H1 (cell line): ENCODE results near the gene COL26A1. TPM values are rescaled to one million over a fixed set of nuclear protein-coding genes. Genes with fewer than 3 reads are reported as not detected.

ENCODE experiments used
- CTCF ChIA-PET: fragments of 300-600 bp; sonication (Branson Sonifier 250); formaldehyde crosslinking; loops from one replicate; lab custom pipeline; 2021; ENCODE audit not compliant: partially characterized antibody; lab: Charles Lee
- POLR2A ChIA-PET: fragments of 300-600 bp; sonication (Branson Sonifier 250); formaldehyde crosslinking; loops from one replicate; lab custom pipeline; 2021; ENCODE audit warnings: inconsistent platforms; ENCODE audit not compliant: partially characterized antibody; lab: Charles Lee
- DNase-seq, 2 experiments: peaks; one replicate each; pipeline versions ENCODE4 v3.0.0 to v3.0.0-alpha.2; 2010 to 2022; ENCODE audit warnings: low spot score in 2 of 2, low read depth in 1 of 2, mixed read lengths in 1 of 2
- FAIRE-seq: peaks from 2 replicates; lab custom pipeline; 2011; peaks lifted over from hg19 to GRCh38; lab: Jason Lieb, UNC
- H2AFZ ChIP-seq: 2 replicates; pipeline ENCODE4 v1.8.1; 2012; ENCODE audit warnings: low read length, inconsistent platforms
- H2AK5ac ChIP-seq: 2 replicates; pipeline ENCODE4 v1.6.1; 2013; ENCODE audit warnings: low read depth, low read length
- H2BK120ac ChIP-seq: replicated peaks from 2 replicates; pipeline ENCODE3; 2013; ENCODE audit warnings: low read depth, low read length, inconsistent platforms
- H2BK12ac ChIP-seq: 2 replicates; pipeline ENCODE4 v1.6.1; 2013; ENCODE audit warnings: low read depth, low read length
- H2BK15ac ChIP-seq: 2 replicates; pipeline ENCODE4 v1.6.1; 2013; ENCODE audit warnings: low read length
- H2BK20ac ChIP-seq: 2 replicates; pipeline ENCODE4 v1.6.1; 2013; ENCODE audit warnings: low read length
- H2BK5ac ChIP-seq: 2 replicates; pipeline ENCODE4 v1.6.1; 2013; ENCODE audit warnings: low read depth, low read length
- H3K14ac ChIP-seq: 2 replicates; pipeline ENCODE4 v1.6.1; 2013; ENCODE audit warnings: inconsistent platforms; ENCODE audit not compliant: insufficient read length
- H3K18ac ChIP-seq: 2 replicates; pipeline ENCODE4 v1.6.1; 2013; ENCODE audit warnings: low read length; ENCODE audit errors: extremely low read depth
- H3K23ac ChIP-seq: 2 replicates; pipeline ENCODE4 v1.6.1; 2013; ENCODE audit warnings: inconsistent platforms; ENCODE audit not compliant: insufficient read length
- H3K23me2 ChIP-seq: 2 replicates; pipeline ENCODE4 v1.6.1; 2013; ENCODE audit warnings: low read depth, low read length
- H3K27ac ChIP-seq: 2 replicates; pipeline ENCODE4 v1.6.1; 2011; ENCODE audit warnings: low read depth, low read length, inconsistent platforms
- H3K27me3 ChIP-seq, 4 experiments: replicated peaks in 1 of 4; 1 replicate in 1 of 4; 2 replicates in 3 of 4; pipeline versions ENCODE4 v1.6.1 to v1.8.1; 2011 to 2013; ENCODE audit warnings: low read length in 3 of 4, mild to moderate bottlenecking in 3 of 4, inconsistent platforms in 2 of 4, mixed read lengths in 2 of 4, moderate library complexity in 1 of 4; ENCODE audit not compliant: control insufficient read depth in 3 of 4, insufficient read depth in 3 of 4; ENCODE audit errors: extremely low read depth in 1 of 4
- H3K36me3 ChIP-seq, 4 experiments: 2 replicates each; pipeline versions ENCODE4 v1.6.1 to v1.8.1; 2011 to 2013; ENCODE audit warnings: mild to moderate bottlenecking in 4 of 4, low read length in 3 of 4, moderate library complexity in 2 of 4, control low read depth in 1 of 4, inconsistent platforms in 1 of 4; ENCODE audit not compliant: insufficient read depth in 4 of 4, control insufficient read depth in 2 of 4
- H3K4ac ChIP-seq: replicated peaks from 2 replicates; pipeline ENCODE3; 2013; ENCODE audit warnings: low read length, low read depth, mixed read lengths, inconsistent platforms; ENCODE audit not compliant: insufficient read length
- H3K4me1 ChIP-seq, 4 experiments: replicated peaks in 1 of 4; 1 replicate in 1 of 4; 2 replicates in 3 of 4; pipeline versions ENCODE4 v1.6.1 to v1.8.1; 2011 to 2013; ENCODE audit warnings: low read length in 3 of 4, inconsistent platforms in 2 of 4, mixed read lengths in 1 of 4; ENCODE audit not compliant: insufficient read depth in 4 of 4, control insufficient read depth in 3 of 4
- H3K4me2 ChIP-seq, 2 experiments: 2 replicates each; pipeline versions ENCODE4 v1.6.1 to v1.8.1; 2011 to 2013; ENCODE audit warnings: low read depth in 2 of 2, low read length in 2 of 2, control low read depth in 1 of 2, inconsistent platforms in 1 of 2, mild to moderate bottlenecking in 1 of 2; ENCODE audit not compliant: insufficient read depth in 1 of 2
- H3K4me3 ChIP-seq, 4 experiments: fragments of 200-600, 300-600 bp in 1 of 4; sonication (generic), shearing (Covaris generic), sonication (Bioruptor Twin) in 1 of 4; 2 replicates each; pipeline versions ENCODE4 v1.5.1 to v1.8.1; 2011 to 2016; ENCODE audit warnings: low read length in 4 of 4, low read depth in 3 of 4, control low read depth in 2 of 4, inconsistent platforms in 2 of 4, mild to moderate bottlenecking in 2 of 4, mixed read lengths in 1 of 4, moderate library complexity in 1 of 4; ENCODE audit not compliant: insufficient read depth in 2 of 4; ENCODE audit errors: extremely low read depth in 1 of 4
- H3K56ac ChIP-seq: replicated peaks from 2 replicates; pipeline ENCODE3; 2013; ENCODE audit warnings: low read depth, mild to moderate bottlenecking, mixed read lengths, low read length, inconsistent platforms; ENCODE audit not compliant: insufficient read length
- H3K79me1 ChIP-seq: 2 replicates; pipeline ENCODE4 v1.6.1; 2013; ENCODE audit warnings: low read depth, low read length, control low read depth
- H3K79me2 ChIP-seq, 2 experiments: 2 replicates each; pipeline versions ENCODE4 v1.6.1 to v1.8.1; 2012 to 2013; ENCODE audit warnings: low read length in 2 of 2, mild to moderate bottlenecking in 2 of 2, inconsistent platforms in 1 of 2; ENCODE audit not compliant: insufficient read depth in 2 of 2, control insufficient read depth in 1 of 2
- H3K9ac ChIP-seq, 4 experiments: replicated peaks in 1 of 4; 1 replicate in 1 of 4; 2 replicates in 3 of 4; pipeline versions ENCODE4 v1.6.1 to v1.8.1; 2011 to 2013; ENCODE audit warnings: low read depth in 3 of 4, low read length in 3 of 4, control low read depth in 2 of 4, mild to moderate bottlenecking in 2 of 4, moderate library complexity in 2 of 4, inconsistent platforms in 1 of 4; ENCODE audit errors: extremely low read depth in 1 of 4
- H3K9me3 ChIP-seq, 2 experiments: 2 replicates each; pipeline versions ENCODE4 v1.6.1 to v1.8.1; 2012 to 2013; ENCODE audit warnings: mild to moderate bottlenecking in 2 of 2, moderate library complexity in 2 of 2, control low read depth in 1 of 2, inconsistent platforms in 1 of 2, low read depth in 1 of 2, low read length in 1 of 2, mixed read lengths in 1 of 2; ENCODE audit not compliant: insufficient read depth in 2 of 2
- H4K20me1 ChIP-seq, 2 experiments: replicated peaks in 1 of 2; 2 replicates each; pipeline versions ENCODE3 to v1.8.1; 2011 to 2013; ENCODE audit warnings: inconsistent platforms in 2 of 2, low read length in 2 of 2, mild to moderate bottlenecking in 1 of 2; ENCODE audit not compliant: insufficient read depth in 2 of 2, control insufficient read depth in 1 of 2
- H4K5ac ChIP-seq: 2 replicates; pipeline ENCODE4 v1.6.1; 2013; ENCODE audit warnings: low read length, low read depth, mixed read lengths, inconsistent platforms; ENCODE audit not compliant: insufficient read length
- H4K8ac ChIP-seq: 2 replicates; pipeline ENCODE4 v1.8.0; 2013; ENCODE audit warnings: mild to moderate bottlenecking, moderate library complexity, low read length, inconsistent platforms; ENCODE audit not compliant: insufficient read depth; ENCODE audit errors: extremely low read depth
- H4K91ac ChIP-seq: replicated peaks from 2 replicates; pipeline ENCODE3; 2013; ENCODE audit warnings: low read length, mixed read lengths, inconsistent platforms; ENCODE audit not compliant: insufficient read length
- CHD1 ChIP-seq: IDR thresholded peaks from 2 replicates; pipeline ENCODE4 v1.6.1; 2012; ENCODE audit warnings: low read depth, low read length, improper control_type of control experiment
- WGBS, 2 experiments: shearing (Covaris generic) in 1 of 2; methylation state at CpG; one replicate each; pipeline versions ENCODE4 v1.1.6 to v1.1.7; 2013 to 2015; ENCODE audit warnings: low lambda C conversion rate in 2 of 2, mixed read lengths in 2 of 2, inconsistent platforms in 1 of 2, low coverage in 1 of 2, missing lambda C conversion rate in 1 of 2; ENCODE audit not compliant: insufficient replicate concordance in 2 of 2, insufficient coverage in 1 of 2, insufficient read length in 1 of 2; ENCODE audit errors: extremely low coverage in 1 of 2, missing lambda C conversion rate in 1 of 2; 5-methylcytosine and 5-hydroxymethylcytosine counted together
- polyA plus RNA-seq, 7 experiments: library from polyadenylated mRNA; depleted of rRNA in 3 of 7; stranded (reverse) in 5 of 7; unstranded in 2 of 7; fragments of >200 nt in 5 of 7; fragments of 200-250 nt in 2 of 7; gene quantifications; 1 replicate in 5 of 7; 2 replicates in 1 of 7; 4 replicates in 1 of 7; pipeline versions ENCODE4 v1.2.1 to v1.2.3, GENCODE V29; 2011 to 2013; ENCODE audit warnings: missing spikeins in 2 of 7, mixed read lengths in 2 of 7
- total RNA-seq: library from RNA; stranded (reverse); fragmentation: NEBNext Ultra II Directional; extraction: Animal tissue kit (Norgen Biotek cat#: 25700); gene quantifications from 2 replicates; pipeline ENCODE4 v1.2.1, GENCODE V29; 2021

The COL26A1 gene
- total and polyA plus RNA-seq, 2 of the 8 experiments (the other 6 are each of a cell fraction or from before 2014, with no cell fraction given), result 51.1 to 68.8 TPM

- no peak overlapping the region for H2BK15ac ChIP-seq
- peaks cover 0 to 3% (median 0%) of the 10 kb centered on the region in 4 experiments; a peak in 1 of 8 replicates for H3K36me3 ChIP-seq
- H3K4ac ChIP-seq, result no peak overlapping the region
- no peak overlapping the region for H3K4me2 ChIP-seq
- ChIA-PET POLR2A (interaction anchor here (0.6 to 1.5 kb wide), 4 partner anchors 11 to 51 kb away, joined by 3 to 4 read pairs (median 3); no protein-coding TSS in a partner anchor), CTCF (interaction anchor here (0.6 to 36.0 kb wide), 9 partner anchors 11 to 725 kb away, joined by 3 to 728 read pairs (median 3); no protein-coding TSS in a partner anchor)
- peaks cover 0 to 3% (median 2%) of the 10 kb centered on the region in 4 experiments; a peak in 3 of 7 replicates for H3K4me1 ChIP-seq
- H4K8ac ChIP-seq, result no peak overlapping the region
- no peak overlapping the region for H2BK120ac ChIP-seq
- H3K9ac ChIP-seq, result no peak overlapping the region
- no peak overlapping the region for H3K23ac ChIP-seq
- H3K79me1 ChIP-seq, result peaks cover 9% of the 10 kb centered on the region
- H2AFZ ChIP-seq, result no peak overlapping the region
- 91% methylated on average over 2 of the region's 2 CpGs; no CpG with 5 or more reads in 1 of the 2 experiments for WGBS, 2 experiments
- no peak overlapping the region for H4K91ac ChIP-seq
- no peak overlapping the region for H3K18ac ChIP-seq
- H2BK20ac ChIP-seq, result 0 out of 2 replicates have a peak overlapping the region, but pooled peaks have one; percentile 80
- H3K79me2 ChIP-seq, result peaks cover 4 to 58% of the 10 kb centered on the region in 2 experiments; a peak in 3 of 4 replicates
- H4K20me1 ChIP-seq, result peaks cover 0 to 2% of the 10 kb centered on the region in 2 experiments
- peak overlapping the region; percentile 63; the same call in 1 of the 2 replicates for H2BK12ac ChIP-seq
- H2BK5ac ChIP-seq, result 0 out of 2 replicates have a peak overlapping the region, but pooled peaks have one; percentile 26
- no peak overlapping the region for H3K56ac ChIP-seq
- DNase-seq (no peak), FAIRE-seq (no peak)
- H3K9me3 ChIP-seq, result no peaks in the 10 kb centered on the region
- peaks cover 5% of the 10 kb centered on the region for H3K23me2 ChIP-seq
- H3K27ac ChIP-seq, result no peak overlapping the region
- H3K14ac ChIP-seq, result no peak overlapping the region
- H2AK5ac ChIP-seq, result 0 out of 2 replicates have a peak overlapping the region, but pooled peaks have one; percentile 5
- no peak for TF ChIP-seq CHD1
- no peaks in the 10 kb centered on the region; a peak in 1 of 7 replicates for H3K27me3 ChIP-seq
- H4K5ac ChIP-seq, result no peak overlapping the region
- no peak overlapping the region for H3K4me3 ChIP-seq
Observed at GRCh38 chr7:101365956-101366355, 3.3 kb downstream of the COL26A1 start.
